Measurements from ENCODE around the gene FUBP1. TPM values are rescaled to one million over a fixed set of nuclear protein-coding genes. Genes with fewer than 3 reads are reported as not detected.

FUBP1 gene
- polyA plus RNA-seq, 3 donors = 16.5 to 47.3 (median 16.5) TPM

- H3K27ac ChIP-seq (ENCODE audit: low read depth in 1 of 2, low read length in 2 of 2) = no peak overlapping the region
- peaks cover 0 to 1% (median 0%) of the 10 kb centered on the region in 3 donors for H3K27me3 Mint-ChIP-seq (ENCODE audit: low read depth in 3 of 3)
- peaks cover 0 to 12% of the 10 kb centered on the region in 2 donors for H3K4me1 ChIP-seq (ENCODE audit: control insufficient read depth in 1 of 2, insufficient read depth in 2 of 2, low read length in 2 of 2)
- no peaks in the 10 kb centered on the region for H4K20me1 ChIP-seq (ENCODE audit: insufficient read depth, low read length)
- TF ChIP-seq, protein P1, sequence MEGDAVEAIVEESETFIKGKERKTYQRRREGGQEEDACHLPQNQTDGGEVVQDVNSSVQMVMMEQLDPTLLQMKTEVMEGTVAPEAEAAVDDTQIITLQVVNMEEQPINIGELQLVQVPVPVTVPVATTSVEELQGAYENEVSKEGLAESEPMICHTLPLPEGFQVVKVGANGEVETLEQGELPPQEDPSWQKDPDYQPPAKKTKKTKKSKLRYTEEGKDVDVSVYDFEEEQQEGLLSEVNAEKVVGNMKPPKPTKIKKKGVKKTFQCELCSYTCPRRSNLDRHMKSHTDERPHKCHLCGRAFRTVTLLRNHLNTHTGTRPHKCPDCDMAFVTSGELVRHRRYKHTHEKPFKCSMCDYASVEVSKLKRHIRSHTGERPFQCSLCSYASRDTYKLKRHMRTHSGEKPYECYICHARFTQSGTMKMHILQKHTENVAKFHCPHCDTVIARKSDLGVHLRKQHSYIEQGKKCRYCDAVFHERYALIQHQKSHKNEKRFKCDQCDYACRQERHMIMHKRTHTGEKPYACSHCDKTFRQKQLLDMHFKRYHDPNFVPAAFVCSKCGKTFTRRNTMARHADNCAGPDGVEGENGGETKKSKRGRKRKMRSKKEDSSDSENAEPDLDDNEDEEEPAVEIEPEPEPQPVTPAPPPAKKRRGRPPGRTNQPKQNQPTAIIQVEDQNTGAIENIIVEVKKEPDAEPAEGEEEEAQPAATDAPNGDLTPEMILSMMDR (IDR thresholded peaks at IDR 0.05) = no peak
- H3K9me3 Mint-ChIP-seq = no peaks in the 10 kb centered on the region
- H3K4me3 ChIP-seq (replicated peaks in 1 of 3; ENCODE audit: low read depth in 2 of 3, low read length in 3 of 3) = no peak overlapping the region
- H3K4me3 Mint-ChIP-seq = no peak overlapping the region
- H3K27ac Mint-ChIP-seq = no peak overlapping the region
- no peaks in the 10 kb centered on the region for H3K27me3 ChIP-seq (ENCODE audit: control insufficient read depth in 2 of 2, insufficient read depth in 2 of 2, low read length in 2 of 2)
- peaks cover 5 to 8% of the 10 kb centered on the region in 2 donors for H3K36me3 Mint-ChIP-seq
- WGBS (ENCODE audit: insufficient coverage) = no CpG with 5 or more reads among the region's 3 CpGs
- H2AFZ ChIP-seq (ENCODE audit: insufficient read depth, low read depth, low read length, poor library complexity, severe bottlenecking) = no peak overlapping the region
- intact Hi-C loops (cut with micrococcal nuclease) = no loop called here
- H3K9ac ChIP-seq (ENCODE audit: insufficient read depth, low read length, poor library complexity, severe bottlenecking) = no peak overlapping the region
- H3K36me3 ChIP-seq (replicated peaks in 1 of 2; ENCODE audit: control insufficient read depth in 1 of 2, insufficient read depth in 2 of 2, low read length in 2 of 2) = peaks cover 0 to 7% of the 10 kb centered on the region in 2 donors
- no peak for DNase-seq
- peaks cover 5% of the 10 kb centered on the region for H3K4me1 Mint-ChIP-seq
- no peaks in the 10 kb centered on the region for H3K9me3 ChIP-seq (replicated peaks in 1 of 2; ENCODE audit: control insufficient read depth in 1 of 2, insufficient read depth in 1 of 2, low read length in 2 of 2)
- H3K79me2 ChIP-seq (ENCODE audit: insufficient read depth, low read length) = peaks cover 10% of the 10 kb centered on the region
- no peak overlapping the region for H3K4me2 ChIP-seq (replicated peaks; ENCODE audit: extremely low read depth, low read length, poor library complexity, severe bottlenecking)
These were observed 30.4 kb upstream of the FUBP1 start for GRCh38 chr1:78009276-78009675.

DNA sequence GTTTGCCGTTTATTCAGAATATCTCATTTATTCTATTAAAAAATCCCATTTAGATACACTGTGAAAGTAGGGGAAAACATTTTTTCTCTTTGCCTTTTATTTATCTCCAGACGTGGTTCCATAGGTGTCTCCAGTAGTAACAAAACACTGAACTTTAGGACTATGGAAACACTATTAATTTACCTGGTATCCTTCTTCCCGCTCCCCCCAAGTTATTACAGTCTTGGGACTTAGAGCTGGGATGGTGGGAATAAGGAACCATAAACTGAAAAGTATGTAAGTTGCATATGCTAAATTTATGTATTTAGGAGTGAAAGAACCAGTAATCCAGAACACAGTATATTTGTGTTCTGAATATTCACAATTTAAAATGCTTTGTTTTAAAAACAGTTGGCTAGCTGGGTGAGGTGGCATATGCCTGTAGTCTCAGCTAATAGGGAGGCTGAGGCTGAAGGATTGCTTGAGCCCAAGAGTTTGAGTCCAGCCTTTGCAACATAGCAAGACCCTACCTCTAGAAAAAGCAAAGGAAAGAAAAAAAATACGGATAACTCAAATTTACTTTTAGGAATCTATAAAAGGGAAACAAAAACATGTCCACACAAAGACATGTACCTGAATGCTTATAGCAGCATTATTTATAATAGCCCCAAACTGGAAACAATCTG, 28.9 kb upstream of the FUBP1 start:
- no peaks in the 10 kb centered on the region for H4K20me1 ChIP-seq (ENCODE audit: insufficient read depth, low read length)
- no peak overlapping the region for H3K9ac ChIP-seq (ENCODE audit: insufficient read depth, low read length, poor library complexity, severe bottlenecking)
- peaks cover 0 to 1% (median 0%) of the 10 kb centered on the region in 3 donors for H3K27me3 Mint-ChIP-seq (ENCODE audit: low read depth in 3 of 3)
- no peak overlapping the region for H3K4me2 ChIP-seq (replicated peaks; ENCODE audit: extremely low read depth, low read length, poor library complexity, severe bottlenecking)
- no peak overlapping the region for H3K27ac ChIP-seq (ENCODE audit: low read depth in 1 of 2, low read length in 2 of 2)
- no peaks in the 10 kb centered on the region for H3K27me3 ChIP-seq (ENCODE audit: control insufficient read depth in 2 of 2, insufficient read depth in 2 of 2, low read length in 2 of 2)
- no CpG with 5 or more reads among the region's 4 CpGs for WGBS (ENCODE audit: insufficient coverage)
- no peak overlapping the region for H3K4me3 ChIP-seq (replicated peaks in 1 of 3; ENCODE audit: low read depth in 2 of 3, low read length in 3 of 3)
- peaks cover 12% of the 10 kb centered on the region for H3K4me1 Mint-ChIP-seq
- no peak for DNase-seq
- H3K9me3 ChIP-seq (replicated peaks in 1 of 2; ENCODE audit: control insufficient read depth in 1 of 2, insufficient read depth in 1 of 2, low read length in 2 of 2) = no peaks in the 10 kb centered on the region
- H2AFZ ChIP-seq (ENCODE audit: insufficient read depth, low read depth, low read length, poor library complexity, severe bottlenecking) = no peak overlapping the region
- H3K4me3 Mint-ChIP-seq = no peak overlapping the region
- no peaks in the 10 kb centered on the region for H3K9me3 Mint-ChIP-seq
- intact Hi-C loops (cut with micrococcal nuclease) = no loop called here
- TF ChIP-seq, protein P1 (IDR thresholded peaks at IDR 0.05) = no peak
- no peaks in the 10 kb centered on the region for H3K36me3 ChIP-seq (replicated peaks in 1 of 2; ENCODE audit: control insufficient read depth in 1 of 2, insufficient read depth in 2 of 2, low read length in 2 of 2)
- peaks cover 10% of the 10 kb centered on the region for H3K79me2 ChIP-seq (ENCODE audit: insufficient read depth, low read length)
- peaks cover 0 to under 1% of the 10 kb centered on the region in 2 donors for H3K36me3 Mint-ChIP-seq
- H3K27ac Mint-ChIP-seq = no peak overlapping the region
- peaks cover 2 to 25% of the 10 kb centered on the region in 2 donors for H3K4me1 ChIP-seq (ENCODE audit: control insufficient read depth in 1 of 2, insufficient read depth in 2 of 2, low read length in 2 of 2)
